HG03097 (cell line): ENCODE data around the gene YJEFN3.

ENCODE experiments used
- ATAC-seq: cut with Tn5 transposase; IDR thresholded peaks from one replicate; pipeline ENCODE4 v1.9.1; 2021; ENCODE audit not compliant: unreplicated experiment, low FRiP score

YJEFN3 gene

GRCh38 chr19:19528721-19529490 is at the start of gene YJEFN3:
TSS of gene YJEFN3 (plus strand) at chr19:19528911. CDS start at chr19:19528933, 22 bp downstream.
- no peak for ATAC-seq

GRCh38 chr19:19480688-19481087 is 48.0 kb upstream of the YJEFN3 start:
- ATAC-seq: no peak

GRCh38 chr19:19482809-19483596 is 45.7 kb upstream of the YJEFN3 start:
- no peak for ATAC-seq

GRCh38 chr19:19485161-19485997 is 43.3 kb upstream of the YJEFN3 start:
- ATAC-seq: no peak

- no peak for ATAC-seq
Measured at GRCh38 chr19:19485998-19486290, 42.8 kb upstream of the YJEFN3 start.

GRCh38 chr19:19486343-19487076 is 42.2 kb upstream of the YJEFN3 start:
- ATAC-seq: no peak

GRCh38 chr19:19487077-19487949 is 41.4 kb upstream of the YJEFN3 start:
- ATAC-seq: no peak

- ATAC-seq: no peak
Measured at GRCh38 chr19:19487950-19488874, 40.5 kb upstream of the YJEFN3 start.

- peak; percentile 51 for ATAC-seq
Measured at GRCh38 chr19:19488875-19489690, 39.6 kb upstream of the YJEFN3 start.

- no peak for ATAC-seq
Measured at GRCh38 chr19:19489804-19490204, 38.9 kb upstream of the YJEFN3 start.

GRCh38 chr19:19490214-19490968 is 38.3 kb upstream of the YJEFN3 start:
- no peak for ATAC-seq

- ATAC-seq: no peak
Measured at GRCh38 chr19:19491321-19492025, 37.2 kb upstream of the YJEFN3 start.

GRCh38 chr19:19492026-19492610 is 36.6 kb upstream of the YJEFN3 start:
- ATAC-seq: no peak

GRCh38 chr19:19493841-19494546 is 34.7 kb upstream of the YJEFN3 start:
- ATAC-seq: no peak
